Ishikawa (cell line): ENCODE results near the gene TRIM54.

ENCODE experiments used
- CEBPB ChIP-seq: IDR thresholded peaks from 2 replicates; pipeline ENCODE4 v1.6.1; 2012
- CREB1 ChIP-seq: IDR thresholded peaks from 2 replicates; pipeline ENCODE4 v1.6.1; 2012; ENCODE audit warnings: low read depth
- EGR1 ChIP-seq: IDR thresholded peaks from 2 replicates; pipeline ENCODE4 v1.6.1; 2012
- EP300 ChIP-seq: IDR thresholded peaks from 2 replicates; pipeline ENCODE4 v1.6.1; 2012; ENCODE audit warnings: borderline replicate concordance
- FOXM1 ChIP-seq: IDR thresholded peaks from 2 replicates; pipeline ENCODE4 v1.6.1; 2012; ENCODE audit warnings: low read depth, borderline replicate concordance
- NFIC ChIP-seq: IDR thresholded peaks from 2 replicates; pipeline ENCODE4 v1.6.1; 2012
- RAD21 ChIP-seq: IDR thresholded peaks from 2 replicates; pipeline ENCODE4 v1.6.1; 2012; ENCODE audit warnings: low read depth
- TAF1 ChIP-seq: IDR thresholded peaks from 2 replicates; pipeline ENCODE4 v1.6.1; 2012; ENCODE audit warnings: low read depth, mild to moderate bottlenecking
- TCF12 ChIP-seq: IDR thresholded peaks from 2 replicates; pipeline ENCODE4 v1.6.1; 2012; ENCODE audit warnings: low read depth
- TEAD4 ChIP-seq: IDR thresholded peaks from 2 replicates; pipeline ENCODE4 v1.6.1; 2012
- YY1 ChIP-seq: IDR thresholded peaks from 2 replicates; pipeline ENCODE4 v1.6.1; 2012; ENCODE audit warnings: low read depth
- TF ChIP-seq, protein P1 (sequence below): IDR thresholded peaks from 2 replicates; pipeline ENCODE4 v1.6.1; 2012; ENCODE audit warnings: low read depth, mild to moderate bottlenecking
- TF ChIP-seq, protein P2 (sequence below): IDR thresholded peaks from 2 replicates; pipeline ENCODE4 v1.6.1; 2012
- TF ChIP-seq, protein P3 (sequence below): IDR thresholded peaks from 2 replicates; pipeline ENCODE4 v1.6.1; 2012

DNA sequence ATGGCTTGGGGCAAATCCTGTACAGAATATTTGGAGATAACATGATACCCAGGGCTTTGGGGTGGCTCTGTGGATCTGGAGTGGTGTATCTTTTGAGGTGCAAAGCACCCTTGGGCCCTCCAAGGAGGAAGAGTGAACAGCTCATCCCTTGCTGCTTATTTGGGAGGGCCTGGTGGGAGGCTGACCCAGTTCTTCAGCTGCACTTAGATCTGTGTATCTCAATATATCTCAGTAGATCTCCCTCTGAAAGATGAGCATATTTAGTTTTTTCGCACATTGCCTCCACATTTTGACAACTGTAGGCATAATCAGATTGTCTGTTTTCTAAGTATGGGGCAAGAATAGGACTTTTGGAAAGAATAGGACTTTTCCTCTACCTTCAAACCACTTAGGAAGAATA lies 2.8 kb downstream of the TRIM54 start:
- TF ChIP-seq, protein P1, sequence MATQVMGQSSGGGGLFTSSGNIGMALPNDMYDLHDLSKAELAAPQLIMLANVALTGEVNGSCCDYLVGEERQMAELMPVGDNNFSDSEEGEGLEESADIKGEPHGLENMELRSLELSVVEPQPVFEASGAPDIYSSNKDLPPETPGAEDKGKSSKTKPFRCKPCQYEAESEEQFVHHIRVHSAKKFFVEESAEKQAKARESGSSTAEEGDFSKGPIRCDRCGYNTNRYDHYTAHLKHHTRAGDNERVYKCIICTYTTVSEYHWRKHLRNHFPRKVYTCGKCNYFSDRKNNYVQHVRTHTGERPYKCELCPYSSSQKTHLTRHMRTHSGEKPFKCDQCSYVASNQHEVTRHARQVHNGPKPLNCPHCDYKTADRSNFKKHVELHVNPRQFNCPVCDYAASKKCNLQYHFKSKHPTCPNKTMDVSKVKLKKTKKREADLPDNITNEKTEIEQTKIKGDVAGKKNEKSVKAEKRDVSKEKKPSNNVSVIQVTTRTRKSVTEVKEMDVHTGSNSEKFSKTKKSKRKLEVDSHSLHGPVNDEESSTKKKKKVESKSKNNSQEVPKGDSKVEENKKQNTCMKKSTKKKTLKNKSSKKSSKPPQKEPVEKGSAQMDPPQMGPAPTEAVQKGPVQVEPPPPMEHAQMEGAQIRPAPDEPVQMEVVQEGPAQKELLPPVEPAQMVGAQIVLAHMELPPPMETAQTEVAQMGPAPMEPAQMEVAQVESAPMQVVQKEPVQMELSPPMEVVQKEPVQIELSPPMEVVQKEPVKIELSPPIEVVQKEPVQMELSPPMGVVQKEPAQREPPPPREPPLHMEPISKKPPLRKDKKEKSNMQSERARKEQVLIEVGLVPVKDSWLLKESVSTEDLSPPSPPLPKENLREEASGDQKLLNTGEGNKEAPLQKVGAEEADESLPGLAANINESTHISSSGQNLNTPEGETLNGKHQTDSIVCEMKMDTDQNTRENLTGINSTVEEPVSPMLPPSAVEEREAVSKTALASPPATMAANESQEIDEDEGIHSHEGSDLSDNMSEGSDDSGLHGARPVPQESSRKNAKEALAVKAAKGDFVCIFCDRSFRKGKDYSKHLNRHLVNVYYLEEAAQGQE: no peak
- no peak for TF ChIP-seq FOXM1
- no peak for TF ChIP-seq EP300
- TF ChIP-seq EGR1: no peak
- no peak for TF ChIP-seq YY1
- TF ChIP-seq TAF1: no peak
- no peak for TF ChIP-seq RAD21
- TF ChIP-seq TCF12: no peak
- TF ChIP-seq NFIC: no peak
- TF ChIP-seq, protein P2, sequence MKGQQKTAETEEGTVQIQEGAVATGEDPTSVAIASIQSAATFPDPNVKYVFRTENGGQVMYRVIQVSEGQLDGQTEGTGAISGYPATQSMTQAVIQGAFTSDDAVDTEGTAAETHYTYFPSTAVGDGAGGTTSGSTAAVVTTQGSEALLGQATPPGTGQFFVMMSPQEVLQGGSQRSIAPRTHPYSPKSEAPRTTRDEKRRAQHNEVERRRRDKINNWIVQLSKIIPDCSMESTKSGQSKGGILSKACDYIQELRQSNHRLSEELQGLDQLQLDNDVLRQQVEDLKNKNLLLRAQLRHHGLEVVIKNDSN: no peak
- TF ChIP-seq CREB1: no peak
- no peak for TF ChIP-seq CEBPB
- no peak for TF ChIP-seq TEAD4
- TF ChIP-seq, protein P3, sequence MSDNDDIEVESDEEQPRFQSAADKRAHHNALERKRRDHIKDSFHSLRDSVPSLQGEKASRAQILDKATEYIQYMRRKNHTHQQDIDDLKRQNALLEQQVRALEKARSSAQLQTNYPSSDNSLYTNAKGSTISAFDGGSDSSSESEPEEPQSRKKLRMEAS: no peak
